Endodermal cell (in vitro differentiated cells): ENCODE results near the gene ZDHHC21. TPM values are rescaled to one million over a fixed set of nuclear protein-coding genes. Genes with fewer than 3 reads are reported as not detected.

Experiments
- DNase-seq: peaks from one replicate; pipeline ENCODE4 v3.0.0-alpha.2; 2017
- H3K27ac ChIP-seq: 2 replicates; pipeline ENCODE4 v1.5.1; 2013; ENCODE audit warnings: mild to moderate bottlenecking, low read depth, low read length, moderate library complexity
- H3K27me3 ChIP-seq: 2 replicates; pipeline ENCODE4 v1.6.1; 2013; ENCODE audit warnings: mild to moderate bottlenecking, low read length, moderate library complexity; ENCODE audit not compliant: insufficient read depth, control insufficient read depth, poor library complexity, severe bottlenecking
- H3K36me3 ChIP-seq: 2 replicates; pipeline ENCODE4 v1.7.0; 2013; ENCODE audit warnings: mild to moderate bottlenecking, low read length, moderate library complexity; ENCODE audit not compliant: control insufficient read depth, insufficient read depth
- H3K4me1 ChIP-seq: one replicate; pipeline ENCODE4 v1.7.0; 2013; ENCODE audit warnings: low read length; ENCODE audit not compliant: control insufficient read depth, insufficient read depth
- H3K4me3 ChIP-seq: 2 replicates; pipeline ENCODE4 v1.5.1; 2013; ENCODE audit warnings: mild to moderate bottlenecking, low read length, moderate library complexity
- H3K9ac ChIP-seq: 2 replicates; pipeline ENCODE4 v1.6.1; 2013; ENCODE audit warnings: mild to moderate bottlenecking, low read length, moderate library complexity; ENCODE audit not compliant: poor library complexity, severe bottlenecking; ENCODE audit errors: extremely low read depth
- H3K9me3 ChIP-seq: 2 replicates; pipeline ENCODE4 v1.6.1; 2013; ENCODE audit warnings: mild to moderate bottlenecking, low read length, moderate library complexity; ENCODE audit not compliant: control insufficient read depth
- H3K27ac Mint-ChIP-seq: 2 replicates; pipeline ENCODE4 v1.8.0; 2020; ENCODE audit warnings: mixed read lengths
- H3K27me3 Mint-ChIP-seq: 2 replicates; pipeline ENCODE4 v1.8.0; 2021; ENCODE audit warnings: mild to moderate bottlenecking, mixed read lengths; ENCODE audit not compliant: insufficient read depth
- H3K36me3 Mint-ChIP-seq: 2 replicates; pipeline ENCODE4 v1.8.0; 2020; ENCODE audit warnings: low read depth, mixed read lengths
- H3K4me1 Mint-ChIP-seq: 2 replicates; pipeline ENCODE4 v1.8.0; 2020; ENCODE audit warnings: mixed read lengths
- H3K4me3 Mint-ChIP-seq: 2 replicates; pipeline ENCODE4 v1.8.0; 2020; ENCODE audit warnings: mild to moderate bottlenecking, moderate library complexity, mixed read lengths
- H3K9me3 Mint-ChIP-seq: 2 replicates; pipeline ENCODE4 v1.8.0; 2020; ENCODE audit warnings: mild to moderate bottlenecking, mixed read lengths
- CTCF ChIP-seq: fragments of 200-600 bp; sonication (generic); conservative IDR thresholded peaks from 2 replicates; pipeline ENCODE4 v1.5.0; 2021; ENCODE audit warnings: antibody characterized with exemption, mild to moderate bottlenecking
- WGBS, 2 experiments: methylation state at CpG; one replicate each; pipeline versions ENCODE4 v1.1.5 to v1.1.7; 2013; ENCODE audit warnings: missing lambda C conversion rate in 2 of 2, mixed read lengths in 1 of 2; ENCODE audit not compliant: insufficient coverage in 1 of 2, insufficient read length in 1 of 2; 5-methylcytosine and 5-hydroxymethylcytosine counted together
- total RNA-seq, 2 donors: library from RNA; stranded (reverse); fragmentation: NEBNext Ultra II Directional in 1 of 2; extraction: Animal tissue kit (Norgen Biotek cat#: 25700) in 1 of 2; gene quantifications; 2 replicates in 1 of 2; 3 replicates in 1 of 2; pipeline ENCODE4 v1.2.1, GENCODE V29; 2021

The ZDHHC21 gene
- total RNA-seq, 2 donors from 2014 or later, result 17.1 to 18.6 TPM

- 91 to 96% methylated on average over 3 of the region's 3 CpGs for WGBS, 2 experiments
- peaks cover 2% of the 10 kb centered on the region for H3K4me1 Mint-ChIP-seq
- Histone ChIP-seq H3K9me3 (no peaks in the 10 kb centered on the region), H3K9ac (no peak overlapping the region), H3K4me3 (no peak overlapping the region), H3K4me1 (no peaks in the 10 kb centered on the region), H3K27ac (no peak overlapping the region), H3K36me3 (peaks cover 31% of the 10 kb centered on the region), H3K27me3 (no peaks in the 10 kb centered on the region)
- H3K9me3 Mint-ChIP-seq, result no peaks in the 10 kb centered on the region
- no peak for TF ChIP-seq CTCF
- DNase-seq, result no peak
- no peak overlapping the region for H3K27ac Mint-ChIP-seq
- no peaks in the 10 kb centered on the region for H3K27me3 Mint-ChIP-seq
- H3K4me3 Mint-ChIP-seq, result no peak overlapping the region
- peaks cover 41% of the 10 kb centered on the region for H3K36me3 Mint-ChIP-seq
Observed at GRCh38 chr9:14593406-14593805, 99.8 kb downstream of the ZDHHC21 start.

GRCh38 chr9:14591411-14591810, 101.8 kb downstream of the ZDHHC21 start:
- no peak overlapping the region for H3K27ac ChIP-seq
- H3K4me3 ChIP-seq, result no peak overlapping the region
- H3K9ac ChIP-seq, result no peak overlapping the region
- TF ChIP-seq CTCF, result no peak
- no peak for DNase-seq
- H3K27me3 Mint-ChIP-seq, result no peaks in the 10 kb centered on the region
- no peak overlapping the region for H3K27ac Mint-ChIP-seq
- peaks cover 35% of the 10 kb centered on the region for H3K36me3 ChIP-seq
- H3K4me1 Mint-ChIP-seq, result peaks cover 2% of the 10 kb centered on the region
- H3K4me3 Mint-ChIP-seq, result no peak overlapping the region
- no peaks in the 10 kb centered on the region for H3K27me3 ChIP-seq
- peaks cover 36% of the 10 kb centered on the region for H3K36me3 Mint-ChIP-seq
- H3K4me1 ChIP-seq, result no peaks in the 10 kb centered on the region
- 84% methylated on average over 3 of the region's 3 CpGs; no CpG with 5 or more reads in 1 of the 2 experiments for WGBS, 2 experiments
- H3K9me3 ChIP-seq, result no peaks in the 10 kb centered on the region
- no peaks in the 10 kb centered on the region for H3K9me3 Mint-ChIP-seq

- Mint-ChIP-seq H3K36me3 (peaks cover 8% of the 10 kb centered on the region), H3K4me1 (no peaks in the 10 kb centered on the region), H3K9me3 (peaks cover 15% of the 10 kb centered on the region), H3K27me3 (no peaks in the 10 kb centered on the region), H3K27ac (no peak overlapping the region), H3K4me3 (no peak overlapping the region)
- DNase-seq, result no peak
- H3K9ac ChIP-seq, result no peak overlapping the region
- H3K4me3 ChIP-seq, result no peak overlapping the region
- 67 to 68% methylated on average over 3 to 8 of the region's 8 CpGs for WGBS, 2 experiments
- peaks cover 9% of the 10 kb centered on the region for H3K36me3 ChIP-seq
- H3K27ac ChIP-seq, result no peak overlapping the region
- no peaks in the 10 kb centered on the region for H3K4me1 ChIP-seq
- no peaks in the 10 kb centered on the region for H3K27me3 ChIP-seq
- TF ChIP-seq CTCF, result no peak
- peaks cover 15% of the 10 kb centered on the region for H3K9me3 ChIP-seq
Observed at GRCh38 chr9:14585730-14586473, 107.3 kb downstream of the ZDHHC21 start.
